HG03025 (cell line): ENCODE results near the gene LRRC28.
"Not testable (repeated sequence)": the region's sequence is repeated elsewhere in the genome, so short reads cannot be mapped to it uniquely, and the experiment has no call there.

Source experiments
- ATAC-seq: cut with Tn5 transposase; IDR thresholded peaks from one replicate; pipeline ENCODE4 v1.9.1; 2021; ENCODE audit warnings: mild to moderate bottlenecking, moderate library complexity; ENCODE audit not compliant: unreplicated experiment, low FRiP score

Gene LRRC28

DNA sequence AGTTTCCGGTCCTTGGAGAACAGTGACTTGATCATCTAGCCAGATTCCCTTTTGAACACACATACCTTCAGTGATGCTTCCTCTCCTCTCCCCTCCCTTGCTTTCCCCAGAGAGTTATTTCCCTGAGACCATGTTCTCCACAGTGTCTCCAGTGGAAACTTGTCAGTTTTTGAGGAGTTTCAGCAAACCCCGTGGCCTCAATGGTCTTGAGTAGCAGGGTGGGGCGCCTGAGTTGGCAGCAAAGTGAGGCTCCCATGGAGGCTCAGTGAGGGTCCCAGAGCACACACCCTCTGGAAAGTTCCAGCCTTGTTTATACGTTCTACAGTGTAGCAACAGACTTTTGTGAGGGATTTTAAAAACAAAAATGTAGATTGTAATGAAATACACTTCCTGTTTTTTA is 135.1 kb downstream of the LRRC28 start:
- ATAC-seq, result no peak

DNA sequence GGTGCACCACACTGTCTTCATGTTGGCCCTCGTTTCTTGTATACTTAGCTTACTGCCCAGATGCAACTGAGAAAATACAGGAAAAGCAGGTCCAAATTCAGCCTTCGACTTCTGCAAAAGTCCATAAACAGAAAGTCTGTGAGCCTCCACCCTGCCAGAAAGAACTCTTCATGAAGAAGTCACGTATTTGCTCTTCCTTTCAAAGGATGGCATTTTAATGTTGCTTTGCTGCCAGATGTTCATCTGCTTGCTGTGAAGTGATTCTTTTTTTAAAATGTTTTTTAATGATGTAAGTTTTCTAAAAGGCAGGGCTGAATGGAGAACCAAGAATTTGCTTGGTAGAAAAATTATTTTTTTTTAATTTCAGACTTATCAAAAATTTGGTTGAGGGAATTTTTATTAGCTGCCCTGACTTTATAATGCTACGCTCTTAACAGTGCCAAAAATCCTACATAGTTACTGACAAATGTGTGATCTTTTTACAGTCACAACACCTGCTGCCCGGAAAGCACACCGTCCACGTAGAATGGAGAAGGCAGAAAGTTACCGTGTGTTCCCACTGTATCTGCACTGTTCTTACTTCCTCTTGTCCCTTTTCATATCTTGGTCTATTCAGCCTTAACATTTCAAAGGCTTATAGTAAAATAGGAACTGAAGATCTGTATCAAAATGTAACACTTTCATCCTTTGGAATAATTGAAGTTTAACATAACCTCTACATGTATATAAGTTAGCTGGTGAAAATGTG is 136.3 kb downstream of the LRRC28 start:
- no peak for ATAC-seq

DNA sequence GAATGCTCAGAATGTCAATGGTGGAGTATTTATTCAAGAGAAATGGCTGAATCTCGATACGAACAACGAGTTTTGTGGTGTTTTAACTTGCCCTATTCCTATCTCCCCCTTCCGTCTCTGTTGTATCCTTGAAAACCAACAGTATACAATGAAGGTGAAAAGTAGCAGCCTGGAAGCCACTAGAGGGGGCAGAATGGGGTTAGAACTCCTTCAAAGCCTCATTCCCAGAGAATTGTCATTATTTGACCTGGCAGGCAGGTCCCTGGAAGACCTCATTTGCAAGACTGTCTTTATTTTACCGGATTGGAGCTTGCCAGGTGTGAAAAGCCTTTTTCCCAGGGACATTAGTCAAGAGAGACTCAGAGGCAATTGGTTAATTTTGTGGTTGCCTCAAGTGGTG is 139.4 kb downstream of the LRRC28 start:
- ATAC-seq, result no peak

DNA sequence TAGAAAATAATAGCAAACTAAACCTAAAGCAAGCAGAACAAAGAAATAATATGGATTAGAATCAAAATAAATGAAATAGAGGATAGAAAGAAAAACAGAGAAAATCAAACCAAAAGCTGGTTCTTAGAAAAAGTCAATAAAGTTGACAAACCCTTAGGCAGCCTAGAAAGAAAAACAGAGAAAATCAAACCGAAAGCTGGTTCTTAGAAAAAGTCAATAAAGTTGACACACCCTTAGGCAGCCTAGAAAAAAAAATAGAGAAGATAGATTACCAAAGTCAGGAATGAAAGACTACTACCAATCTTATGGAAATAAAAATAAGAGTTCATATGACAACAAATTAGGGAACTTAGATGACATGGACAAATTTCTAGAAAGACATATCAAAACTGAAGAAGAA is 142.4 kb downstream of the LRRC28 start:
- no peak for ATAC-seq

DNA sequence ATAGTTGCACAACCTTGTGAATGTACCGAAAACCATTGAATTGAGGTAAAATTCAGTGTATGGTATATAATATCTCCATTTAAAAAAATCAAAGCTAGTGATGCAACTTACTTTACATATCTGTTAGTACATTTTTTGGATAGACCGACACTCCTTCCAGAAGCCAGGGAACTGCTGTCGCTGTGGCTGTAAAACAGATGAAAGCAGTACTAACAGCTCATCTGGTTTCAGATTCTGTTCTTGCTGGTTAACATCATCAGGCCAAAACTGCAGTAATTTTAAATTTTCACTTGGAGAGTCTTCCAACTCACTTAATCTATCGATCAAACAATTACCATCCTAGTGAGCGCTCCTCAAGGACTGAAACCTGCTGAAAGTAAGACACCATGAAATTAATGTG is 145.1 kb downstream of the LRRC28 start:
- ATAC-seq, result no peak

DNA sequence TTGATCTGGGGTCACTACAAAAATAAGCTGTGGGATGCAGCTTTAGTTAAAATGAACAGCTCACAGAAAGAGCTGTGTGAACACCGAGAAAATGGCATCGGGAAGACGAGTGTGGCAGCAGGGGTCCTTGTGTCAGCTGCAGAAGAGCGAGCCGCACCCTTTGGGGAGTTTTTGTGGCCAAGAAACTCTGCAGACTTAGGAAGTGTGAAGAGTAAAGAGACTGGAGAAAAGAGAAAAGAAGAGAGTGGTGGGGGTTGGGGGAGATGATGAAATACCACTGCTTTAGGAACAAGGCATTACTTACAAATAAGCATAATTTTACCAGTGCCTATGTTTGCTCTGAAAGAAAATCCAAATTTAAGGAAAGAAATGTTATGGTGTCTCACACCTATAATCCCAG is 147.8 kb downstream of the LRRC28 start:
- no peak for ATAC-seq

DNA sequence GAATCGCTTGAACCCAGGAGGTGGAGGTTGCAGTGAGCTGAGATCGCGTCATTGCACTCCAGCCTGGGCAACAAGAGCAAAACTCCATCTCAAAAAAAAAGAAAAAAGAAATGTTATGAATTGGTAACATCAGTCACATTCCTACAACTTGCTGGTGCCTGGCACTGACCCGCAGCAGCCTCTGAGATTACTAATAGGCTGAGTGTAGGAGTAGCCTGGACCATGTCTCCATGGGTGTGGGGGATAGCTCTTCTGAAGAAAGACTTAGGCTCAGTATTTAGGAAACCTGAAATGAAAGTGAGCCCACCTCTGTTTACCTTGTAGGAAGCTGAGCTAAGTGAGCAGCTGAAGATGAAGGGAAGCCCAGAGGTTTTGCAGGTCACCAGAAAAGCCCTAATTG is 148.3 kb downstream of the LRRC28 start:
- no peak for ATAC-seq

DNA sequence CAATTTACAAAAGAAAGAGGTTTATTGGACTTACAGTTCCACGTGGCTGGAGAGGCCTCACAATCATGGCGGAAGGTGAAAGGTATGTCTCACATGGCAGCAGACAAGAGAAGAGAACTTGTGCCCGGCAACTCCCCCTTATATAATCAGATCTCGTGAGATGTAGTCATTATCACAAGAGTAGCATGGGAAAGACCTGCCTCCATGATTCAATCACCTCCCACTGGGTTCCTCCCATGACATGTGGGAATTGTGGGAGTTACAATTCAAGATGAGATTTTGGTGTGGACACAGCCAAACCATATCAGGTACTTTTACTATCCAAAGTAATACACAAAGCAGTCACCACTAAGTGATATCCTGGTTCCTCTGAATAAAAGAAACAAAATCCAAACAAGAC is 149.9 kb downstream of the LRRC28 start:
- not testable (repeated sequence) for ATAC-seq

DNA sequence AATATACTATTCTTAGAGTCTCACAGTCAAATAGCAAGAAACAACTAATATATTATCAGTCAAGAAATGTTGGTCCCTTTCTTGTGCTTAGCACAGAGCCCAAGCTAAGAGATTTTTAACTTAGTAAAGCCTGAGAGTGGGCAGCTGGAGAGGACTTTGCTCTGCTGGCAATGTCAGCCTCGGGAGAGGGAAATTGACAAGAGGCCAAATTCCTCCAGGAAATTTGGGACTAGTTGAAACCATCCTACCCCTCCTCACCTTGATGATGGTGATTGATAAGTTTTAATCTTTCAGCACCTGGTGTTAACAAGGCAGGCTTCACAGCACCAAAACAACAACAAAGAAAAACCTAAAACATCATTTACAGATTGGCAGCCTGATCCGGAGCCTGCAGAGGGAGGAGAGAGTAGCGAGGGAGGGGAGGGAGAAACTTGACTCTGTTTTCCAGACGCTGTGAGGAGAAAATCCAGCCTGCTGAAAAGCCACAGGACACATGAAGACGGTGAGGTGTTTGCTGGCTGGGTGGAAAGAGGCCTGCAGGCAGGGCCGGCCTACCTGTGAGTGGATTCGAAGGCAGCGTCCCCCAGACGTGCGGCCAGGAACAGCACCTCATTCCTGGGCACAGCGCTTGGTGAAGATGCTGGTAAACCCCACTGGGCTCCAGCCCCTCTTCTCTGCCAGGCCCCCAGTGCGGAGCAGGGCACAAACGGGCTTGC is 150.9 kb downstream of the LRRC28 start:
- ATAC-seq, result no peak

DNA sequence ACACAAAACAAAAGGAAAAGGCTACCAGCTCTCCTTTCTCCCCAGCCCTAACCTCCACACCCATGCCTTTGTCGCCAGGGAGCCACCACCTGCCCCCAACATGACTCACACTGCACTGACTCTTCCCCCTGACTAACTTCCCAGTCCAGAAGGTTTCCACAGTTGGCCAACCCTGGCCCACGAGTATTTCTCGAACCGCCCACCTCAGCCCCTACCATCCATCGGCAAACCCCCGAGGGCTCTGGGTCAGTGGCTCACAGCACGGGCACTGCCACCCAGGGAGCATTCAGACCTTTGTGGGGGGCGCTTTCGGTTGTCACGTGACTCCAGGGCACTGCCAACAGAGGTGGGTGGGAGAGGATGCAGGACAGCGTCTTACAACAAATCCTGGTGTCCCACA is 152.3 kb downstream of the LRRC28 start:
- ATAC-seq, result no peak

DNA sequence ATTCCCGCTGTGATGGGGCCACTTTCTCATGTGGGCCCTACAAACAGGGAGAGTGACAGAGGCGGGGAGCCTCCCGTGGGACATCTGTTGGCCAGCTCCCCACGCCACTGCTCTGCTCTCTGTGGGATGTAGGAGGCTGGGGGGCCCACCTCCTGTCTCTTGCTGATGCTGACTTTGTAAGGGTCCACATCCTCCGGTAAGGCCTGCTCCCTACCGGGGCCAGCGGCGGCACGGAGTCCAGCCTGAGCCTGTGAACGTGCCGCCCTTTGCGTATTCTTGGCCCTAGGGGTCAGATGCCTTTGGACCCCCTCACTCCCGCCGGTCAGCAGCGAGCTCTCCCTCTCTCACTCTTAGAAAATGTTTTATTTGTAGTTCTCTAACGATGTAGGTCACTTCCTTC is 153.2 kb downstream of the LRRC28 start:
- no peak for ATAC-seq

DNA sequence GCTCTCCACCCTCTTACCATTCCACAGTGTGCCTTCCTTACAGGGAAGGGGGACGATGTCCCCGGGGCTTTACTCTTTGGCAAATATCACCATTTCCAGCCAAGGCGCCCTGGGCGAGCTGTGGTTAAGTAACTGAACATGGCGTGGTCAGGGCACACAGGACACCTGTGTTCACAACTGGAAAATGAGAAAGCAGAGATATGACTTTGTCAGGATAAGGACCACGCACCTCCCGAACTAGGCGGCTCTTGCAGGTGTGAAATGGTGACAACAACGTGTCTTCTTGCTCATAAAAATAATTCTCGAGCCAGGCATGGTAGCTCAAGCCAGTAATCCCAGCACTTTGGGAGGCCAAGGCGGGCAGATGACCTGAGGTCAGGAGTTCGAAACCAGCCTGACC is 154.8 kb downstream of the LRRC28 start:
- no peak for ATAC-seq

DNA sequence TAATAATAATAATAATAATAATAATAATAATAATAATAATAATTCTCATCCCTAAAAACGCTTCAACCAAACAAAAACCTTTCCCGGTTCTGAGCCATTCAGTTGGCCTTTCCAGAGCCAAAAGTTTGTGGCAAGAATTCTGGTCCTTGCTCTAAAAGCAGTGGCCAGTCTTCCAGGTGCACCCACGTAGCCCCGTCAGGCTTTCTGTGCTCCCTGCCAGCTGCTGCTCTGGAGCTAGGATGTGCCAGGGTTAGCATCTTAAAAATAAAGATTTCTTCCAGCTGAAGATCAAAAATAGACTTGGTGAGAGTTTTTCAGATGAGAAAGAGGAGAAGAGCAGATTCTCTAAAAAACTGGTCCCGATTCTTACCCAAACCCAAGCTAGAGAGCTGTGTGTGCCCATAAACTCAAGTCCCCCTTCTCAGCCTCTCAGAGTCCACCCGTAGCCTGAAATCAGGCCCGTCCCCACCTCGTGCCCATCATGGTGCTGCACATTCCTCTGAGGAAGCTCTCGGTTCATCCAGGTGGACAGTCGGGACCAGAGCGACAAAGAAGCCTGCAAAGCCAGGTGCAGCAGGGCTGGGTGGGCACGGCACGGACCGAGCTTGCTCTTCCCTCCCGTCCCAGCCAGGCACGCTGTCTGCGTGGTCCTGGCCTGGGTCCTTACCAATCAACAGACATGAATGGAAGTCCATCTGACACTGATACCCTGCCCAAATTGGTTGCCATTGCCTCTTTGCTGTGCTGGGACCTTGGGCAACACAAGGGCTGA is 155.6 kb downstream of the LRRC28 start:
- ATAC-seq, result no peak

DNA sequence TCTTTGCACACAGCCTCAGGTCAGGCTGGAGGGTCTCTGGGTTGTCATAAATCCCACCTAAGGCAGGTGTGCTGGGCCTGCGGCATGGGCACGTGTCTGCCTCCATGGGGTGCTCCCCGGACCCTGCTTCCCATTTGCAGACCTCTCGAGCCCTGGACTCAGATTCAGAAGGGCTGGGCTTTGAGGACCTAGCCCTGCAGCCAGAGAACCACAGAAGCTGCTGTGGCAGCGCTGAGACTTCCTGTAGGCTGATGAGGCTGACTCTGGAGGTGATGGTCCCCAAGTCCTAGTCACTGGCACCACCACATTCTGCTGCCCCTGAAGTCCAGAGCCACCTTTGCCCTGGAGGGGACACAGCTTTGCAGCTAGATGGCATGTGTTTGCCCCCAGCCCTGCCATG is 156.4 kb downstream of the LRRC28 start:
- no peak for ATAC-seq

DNA sequence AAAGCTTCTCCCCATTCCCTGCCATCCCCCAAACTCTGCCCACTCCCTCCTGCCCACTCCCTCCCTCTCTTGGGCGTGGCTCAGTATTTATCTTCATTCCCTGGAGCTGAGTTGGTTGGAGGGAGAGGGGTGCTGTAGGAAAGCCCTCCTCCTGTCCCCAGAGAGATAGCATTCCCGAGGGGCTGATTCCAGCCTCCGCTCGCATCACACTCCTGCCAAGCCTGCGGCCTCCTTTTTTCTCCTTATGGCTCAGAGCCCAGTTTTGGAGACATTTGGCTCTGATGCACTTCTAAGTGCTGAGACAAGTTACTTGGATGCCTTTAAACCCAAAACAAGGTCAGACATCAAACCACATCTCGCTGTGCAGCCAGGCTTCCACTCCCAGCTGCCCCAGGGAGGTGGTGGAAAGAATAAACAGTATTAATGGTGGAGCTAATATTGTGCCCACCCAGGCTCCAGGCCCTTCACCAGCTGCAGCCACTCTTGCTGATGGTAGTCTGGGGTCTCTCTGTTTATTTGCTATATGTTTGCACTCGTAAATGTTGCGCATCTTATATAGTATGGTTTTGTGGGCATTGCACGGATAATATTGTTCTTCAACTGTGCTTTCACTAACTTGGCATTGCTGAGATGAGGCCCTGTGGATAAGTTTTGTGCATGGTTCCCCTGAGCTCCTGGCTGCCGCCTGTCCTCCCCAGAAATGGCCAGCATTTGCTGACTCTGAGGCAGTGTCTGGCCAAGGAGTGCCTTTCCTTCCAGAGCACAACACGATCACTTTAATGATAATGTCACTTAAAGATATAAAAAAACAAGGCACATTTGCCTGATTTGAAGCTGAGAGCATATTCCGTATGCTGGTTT is 157.2 kb downstream of the LRRC28 start:
- ATAC-seq, result no peak

DNA sequence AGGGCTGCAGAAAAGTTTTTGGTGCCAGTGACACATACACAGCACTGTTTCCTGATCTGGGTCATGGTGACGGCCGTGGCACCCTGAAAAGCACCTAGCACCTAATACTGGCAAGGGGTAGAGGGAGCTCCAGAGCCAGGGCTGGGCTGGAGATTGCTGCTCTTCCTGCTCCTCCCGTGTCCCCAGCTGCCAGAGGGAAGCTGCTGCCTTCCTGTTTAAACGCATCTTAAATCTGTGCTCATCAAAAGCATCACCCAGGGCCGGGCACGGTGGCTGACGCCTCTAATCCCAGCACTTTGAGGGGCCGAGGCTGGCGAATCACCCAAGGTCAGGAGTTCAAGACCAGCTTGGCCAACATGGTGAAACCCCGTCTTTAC is 157.8 kb downstream of the LRRC28 start:
- ATAC-seq, result no peak

DNA sequence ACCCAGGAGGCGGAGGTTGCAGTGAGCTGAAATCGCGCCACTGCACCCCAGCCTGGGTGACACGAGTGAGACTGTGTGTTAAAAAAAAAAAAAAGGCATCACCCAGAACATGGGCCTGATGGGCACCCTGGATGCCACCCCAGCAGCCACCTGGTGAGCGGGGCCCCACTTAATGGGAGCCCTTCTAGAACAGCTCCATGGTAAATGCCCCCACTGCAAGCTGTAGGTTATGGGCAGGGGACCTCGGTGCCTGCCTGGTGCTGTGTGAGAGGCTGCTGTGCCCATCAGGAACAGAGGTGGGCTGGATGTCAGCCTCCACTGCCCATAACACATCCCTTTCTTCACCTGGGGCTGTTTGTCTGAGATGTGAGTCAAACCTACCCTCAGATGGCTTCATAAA is 158.3 kb downstream of the LRRC28 start:
- ATAC-seq, result no peak

DNA sequence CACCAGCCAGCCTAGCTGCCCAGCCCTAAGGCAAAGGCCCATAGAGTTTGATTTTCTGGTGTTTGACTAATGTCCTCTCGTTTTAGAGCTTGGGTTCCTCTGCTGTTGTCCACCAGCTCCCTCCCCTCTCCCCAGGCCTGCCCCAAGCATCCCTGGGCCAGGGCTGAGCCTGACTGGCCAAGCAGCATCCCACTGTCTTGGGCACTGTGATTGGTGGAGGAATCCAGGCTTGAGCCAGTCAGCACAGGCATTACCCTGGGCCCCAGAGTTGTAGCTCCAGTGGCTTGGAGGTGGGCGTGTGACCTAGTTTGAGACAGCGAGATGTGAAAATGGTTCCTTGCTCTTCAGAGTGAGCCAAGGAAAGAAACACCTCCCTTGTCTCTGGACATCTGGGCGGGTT is 159.2 kb downstream of the LRRC28 start:
- no peak for ATAC-seq

DNA sequence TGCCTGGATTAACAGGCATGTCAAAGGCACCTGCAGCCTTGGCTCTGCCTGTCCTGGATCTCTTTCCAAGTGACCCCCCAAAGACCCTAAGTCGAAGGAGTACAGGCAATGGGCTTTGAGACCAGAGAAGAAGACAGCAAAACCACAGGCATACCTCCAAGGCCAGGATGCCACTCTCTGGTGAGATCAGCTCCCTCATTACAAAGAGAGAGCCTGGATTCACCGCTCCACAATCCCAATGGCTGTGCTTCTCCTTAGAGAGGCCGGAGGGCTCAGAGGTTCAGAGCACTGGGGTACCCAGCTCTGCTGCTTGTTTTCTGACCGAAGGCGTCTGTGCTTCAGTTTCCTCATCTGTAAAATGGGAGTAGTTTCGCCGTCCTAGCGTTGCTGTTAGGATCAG is 160.0 kb downstream of the LRRC28 start:
- ATAC-seq, result no peak

DNA sequence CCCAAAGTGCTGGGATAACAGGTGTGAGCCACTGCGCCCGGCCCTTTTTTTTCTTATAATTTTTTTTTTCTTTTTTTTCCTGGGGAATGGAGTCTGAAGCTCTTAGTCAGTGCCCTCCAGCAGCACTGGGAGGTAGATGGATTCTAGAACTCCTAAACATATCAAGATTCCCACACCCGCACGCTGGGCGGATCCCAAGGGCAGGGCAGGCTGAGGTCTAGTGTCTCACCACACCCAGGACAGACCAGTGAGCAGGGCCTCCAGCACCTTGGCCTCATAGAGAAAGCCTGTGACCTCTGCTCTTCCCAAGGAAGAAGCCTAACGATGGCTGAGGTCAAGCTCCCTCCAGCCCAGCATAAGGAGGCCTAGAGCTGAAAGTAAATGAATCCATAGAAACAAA is 160.8 kb downstream of the LRRC28 start:
- ATAC-seq, result no peak

DNA sequence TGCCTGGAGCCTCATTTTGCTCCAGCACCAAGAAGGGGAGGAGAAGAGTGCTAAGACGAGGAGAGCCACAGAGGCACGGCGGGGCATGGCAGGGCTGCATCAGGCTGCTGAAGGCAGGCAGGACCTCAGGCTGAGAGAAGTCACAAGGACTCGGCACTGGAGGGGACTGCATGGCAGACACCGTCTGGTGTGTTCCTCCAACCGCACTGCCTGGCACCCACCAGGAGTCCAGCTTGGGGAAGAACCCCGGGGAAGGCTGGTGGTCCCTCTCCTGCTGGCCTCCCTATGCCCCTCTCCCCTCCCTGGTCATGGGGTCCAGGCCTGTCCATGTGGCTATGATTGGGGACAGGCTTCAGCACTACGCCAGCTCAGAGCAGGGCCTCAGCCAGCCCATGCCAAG is 161.3 kb downstream of the LRRC28 start:
- no peak for ATAC-seq
